ENCODE results near the gene PRSS12. TPM values are rescaled to one million over a fixed set of nuclear protein-coding genes. Genes with fewer than 3 reads are reported as not detected.

Gene PRSS12
- total and polyA plus RNA-seq, 2 donors from 2014 or later, result 0.54 to 1.1 TPM

DNA sequence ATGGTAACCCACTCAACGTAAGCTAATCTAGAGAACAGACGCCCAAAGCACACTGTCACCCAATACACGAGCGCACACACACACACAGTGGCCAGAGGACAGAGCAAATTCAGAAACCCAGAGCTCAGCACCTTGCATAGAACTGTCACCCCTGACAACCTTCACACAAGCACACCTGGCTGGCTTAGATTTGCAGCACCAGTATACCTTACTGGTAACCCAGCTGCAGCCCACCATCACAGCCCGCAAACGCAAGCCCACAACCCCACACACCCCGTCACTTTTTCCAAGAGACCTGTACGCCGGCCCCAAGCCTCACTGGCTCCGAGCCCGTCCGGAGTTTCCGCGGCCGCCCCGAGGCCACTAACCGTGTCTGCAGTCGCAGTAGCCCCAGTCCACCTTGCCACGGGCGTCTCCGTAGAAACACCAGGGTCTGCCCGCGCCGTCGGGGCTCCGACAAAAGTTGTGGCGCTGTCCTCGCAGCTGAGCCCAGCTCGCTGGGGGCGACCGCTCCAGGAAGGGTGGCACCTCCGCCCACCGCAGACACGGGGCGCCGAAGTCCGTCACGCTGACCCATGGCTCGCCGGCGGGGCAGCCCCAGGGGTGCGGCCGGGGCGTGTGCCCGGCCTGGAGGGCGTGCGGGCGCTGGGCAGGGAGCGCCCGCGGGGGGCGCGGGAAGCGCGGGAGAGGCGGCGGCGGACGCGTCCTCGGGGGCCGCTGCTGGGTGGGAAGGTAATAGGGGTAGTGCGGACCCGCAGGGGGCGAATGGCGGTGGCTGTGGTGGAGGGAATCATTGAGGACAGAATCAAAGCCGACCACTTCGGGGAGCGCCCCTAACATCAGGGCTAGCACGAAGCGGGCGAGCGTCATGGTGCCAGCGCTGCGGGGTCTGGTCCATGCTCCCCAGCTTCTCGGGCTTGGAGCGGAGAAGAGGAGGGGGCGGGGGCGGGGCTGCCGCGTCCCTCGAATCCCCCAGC is 664 bp downstream of the PRSS12 start:
- Histone ChIP-seq H3K27me3 (ENCODE audit: control insufficient read depth, insufficient read depth, low read length) (no peaks in the 10 kb centered on the region), H3K27ac (ENCODE audit: low read depth in 2 of 2, low read length in 2 of 2) (no peak overlapping the region), H3K4me1 (ENCODE audit: control insufficient read depth in 2 of 3, insufficient read depth in 2 of 3, low read depth in 1 of 3, low read length in 3 of 3) (peaks cover 0 to 3% (median 0%) of the 10 kb centered on the region in 3 donors), H3K36me3 (ENCODE audit: control insufficient read depth in 2 of 3, insufficient read depth in 3 of 3, low read length in 3 of 3) (no peaks in the 10 kb centered on the region), H3K4me3 (ENCODE audit: low read length in 3 of 3) (peak overlapping the region; percentile 11 to 29 (median 23)), H3K9me3 (ENCODE audit: control insufficient read depth in 2 of 3, insufficient read depth in 1 of 3, low read length in 3 of 3) (no peaks in the 10 kb centered on the region), H3K9ac (ENCODE audit: low read length in 3 of 3) (no peak overlapping the region)
- intact Hi-C loops (cut with DNase I), result no loop called here
- FAIRE-seq, result no peak
- peak; percentile 33 to 75 (median 44) for DNase-seq
- TF ChIP-seq, protein P1, sequence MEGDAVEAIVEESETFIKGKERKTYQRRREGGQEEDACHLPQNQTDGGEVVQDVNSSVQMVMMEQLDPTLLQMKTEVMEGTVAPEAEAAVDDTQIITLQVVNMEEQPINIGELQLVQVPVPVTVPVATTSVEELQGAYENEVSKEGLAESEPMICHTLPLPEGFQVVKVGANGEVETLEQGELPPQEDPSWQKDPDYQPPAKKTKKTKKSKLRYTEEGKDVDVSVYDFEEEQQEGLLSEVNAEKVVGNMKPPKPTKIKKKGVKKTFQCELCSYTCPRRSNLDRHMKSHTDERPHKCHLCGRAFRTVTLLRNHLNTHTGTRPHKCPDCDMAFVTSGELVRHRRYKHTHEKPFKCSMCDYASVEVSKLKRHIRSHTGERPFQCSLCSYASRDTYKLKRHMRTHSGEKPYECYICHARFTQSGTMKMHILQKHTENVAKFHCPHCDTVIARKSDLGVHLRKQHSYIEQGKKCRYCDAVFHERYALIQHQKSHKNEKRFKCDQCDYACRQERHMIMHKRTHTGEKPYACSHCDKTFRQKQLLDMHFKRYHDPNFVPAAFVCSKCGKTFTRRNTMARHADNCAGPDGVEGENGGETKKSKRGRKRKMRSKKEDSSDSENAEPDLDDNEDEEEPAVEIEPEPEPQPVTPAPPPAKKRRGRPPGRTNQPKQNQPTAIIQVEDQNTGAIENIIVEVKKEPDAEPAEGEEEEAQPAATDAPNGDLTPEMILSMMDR (IDR thresholded peaks at IDR 0.05; ENCODE audit: borderline replicate concordance, extremely low read depth, insufficient read depth), result no peak

DNA sequence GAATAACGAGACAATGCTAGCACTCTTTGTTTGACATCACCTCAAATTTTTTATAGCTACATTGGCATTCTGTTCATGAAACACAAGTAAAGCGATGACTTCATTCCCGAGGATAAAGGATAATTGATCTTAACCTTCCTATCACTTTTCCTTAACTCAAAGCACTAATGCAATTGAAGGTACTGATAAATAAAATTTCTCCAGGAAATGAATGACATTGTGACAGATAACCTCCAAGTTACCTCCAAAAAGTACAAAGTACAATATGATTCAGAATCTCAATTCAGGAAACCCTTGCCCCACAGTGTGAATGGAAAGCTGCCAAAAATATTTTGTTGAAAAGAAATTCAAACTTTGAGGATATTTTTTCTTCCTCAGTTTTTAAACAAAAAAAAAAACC is 1.8 kb downstream of the PRSS12 start:
- DNase-seq, result no peak
- no peaks in the 10 kb centered on the region for H3K36me3 ChIP-seq (ENCODE audit: control insufficient read depth in 2 of 3, insufficient read depth in 3 of 3, low read length in 3 of 3)
- TF ChIP-seq, protein P1 (IDR thresholded peaks at IDR 0.05; ENCODE audit: borderline replicate concordance, extremely low read depth, insufficient read depth), result no peak
- no peak overlapping the region for H3K27ac ChIP-seq (ENCODE audit: low read depth in 2 of 2, low read length in 2 of 2)
- no peak overlapping the region for H3K9ac ChIP-seq (ENCODE audit: low read length in 3 of 3)
- H3K4me3 ChIP-seq (ENCODE audit: low read length in 3 of 3), result no peak overlapping the region
- H3K27me3 ChIP-seq (ENCODE audit: control insufficient read depth, insufficient read depth, low read length), result no peaks in the 10 kb centered on the region
- no peaks in the 10 kb centered on the region for H3K9me3 ChIP-seq (ENCODE audit: control insufficient read depth in 2 of 3, insufficient read depth in 1 of 3, low read length in 3 of 3)
- FAIRE-seq, result no peak
- intact Hi-C loops (cut with DNase I), result no loop called here
- peaks cover 0 to 3% (median 0%) of the 10 kb centered on the region in 3 donors for H3K4me1 ChIP-seq (ENCODE audit: control insufficient read depth in 2 of 3, insufficient read depth in 2 of 3, low read depth in 1 of 3, low read length in 3 of 3)

DNA sequence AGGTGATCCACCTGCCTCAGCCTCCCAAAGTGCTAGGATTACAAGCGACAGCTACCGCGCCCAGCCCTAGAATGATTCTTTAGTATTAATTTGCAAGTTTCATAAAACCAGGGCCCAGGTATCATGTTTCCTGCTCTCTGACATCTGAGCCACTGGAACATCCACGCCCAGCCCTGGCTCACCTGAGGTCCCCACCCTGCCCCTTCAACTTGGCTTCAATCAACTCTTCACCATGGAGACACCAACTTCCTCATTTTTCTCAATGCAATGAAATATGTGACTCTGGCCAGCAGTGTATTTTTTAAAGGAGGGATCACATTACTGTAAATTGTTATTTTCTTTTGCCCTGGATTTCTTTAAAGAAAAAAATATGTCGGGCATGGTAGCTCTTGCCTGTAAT is 3.9 kb downstream of the PRSS12 start:
- intact Hi-C loops (cut with DNase I), result no loop called here
- TF ChIP-seq, protein P1 (IDR thresholded peaks at IDR 0.05; ENCODE audit: borderline replicate concordance, extremely low read depth, insufficient read depth), result no peak
- no peak overlapping the region for H3K9ac ChIP-seq (ENCODE audit: low read length in 3 of 3)
- H3K36me3 ChIP-seq (ENCODE audit: control insufficient read depth in 2 of 3, insufficient read depth in 3 of 3, low read length in 3 of 3), result no peaks in the 10 kb centered on the region
- FAIRE-seq, result no peak
- no peaks in the 10 kb centered on the region for H3K9me3 ChIP-seq (ENCODE audit: control insufficient read depth in 2 of 3, insufficient read depth in 1 of 3, low read length in 3 of 3)
- peaks cover 0 to 3% (median 0%) of the 10 kb centered on the region in 3 donors for H3K4me1 ChIP-seq (ENCODE audit: control insufficient read depth in 2 of 3, insufficient read depth in 2 of 3, low read depth in 1 of 3, low read length in 3 of 3)
- DNase-seq, result no peak
- no peaks in the 10 kb centered on the region for H3K27me3 ChIP-seq (ENCODE audit: control insufficient read depth, insufficient read depth, low read length)
- H3K27ac ChIP-seq (ENCODE audit: low read depth in 2 of 2, low read length in 2 of 2), result no peak overlapping the region
- no peak overlapping the region for H3K4me3 ChIP-seq (ENCODE audit: low read length in 3 of 3)

All from kidney (tissue), 14 donors.